GM18868 (cell line): ENCODE results near the gene SP7.
"Not testable (repeated sequence)": the region's sequence is repeated elsewhere in the genome, so short reads cannot be mapped to it uniquely, and the experiment has no call there.

Experiments
- ATAC-seq: cut with Tn5 transposase; IDR thresholded peaks from one replicate; pipeline ENCODE4 v1.9.1; 2021; ENCODE audit warnings: mild to moderate bottlenecking, moderate library complexity; ENCODE audit not compliant: unreplicated experiment

The SP7 gene

DNA sequence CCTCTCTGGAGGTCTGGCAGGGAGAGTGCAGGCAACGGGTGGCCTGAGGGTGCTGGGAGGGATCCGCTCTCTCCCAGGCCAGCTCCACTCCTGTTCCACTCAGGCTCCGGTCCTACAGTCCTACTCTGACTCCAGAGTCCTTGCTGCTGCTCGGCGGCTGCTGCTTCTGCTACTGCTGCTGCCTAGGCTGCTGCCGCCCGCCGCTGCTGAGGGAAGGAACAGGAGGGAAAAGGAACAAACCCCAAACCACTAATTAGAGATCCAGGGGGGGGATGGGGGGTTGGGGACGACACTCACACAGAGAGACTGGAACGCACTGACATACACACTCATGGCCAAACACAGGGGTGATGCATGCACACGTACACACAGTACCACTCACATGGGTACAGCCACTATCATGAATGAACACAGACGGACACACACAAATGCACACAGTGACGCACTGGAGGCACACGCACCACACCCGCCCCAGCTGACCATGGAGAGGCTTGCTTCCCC, at the start of gene SP7:
SP7 (minus strand) TSS at position 174 of the 501 bp plus-strand sequence. CDS start 708 bp downstream, outside the sequence.
- no peak for ATAC-seq

DNA sequence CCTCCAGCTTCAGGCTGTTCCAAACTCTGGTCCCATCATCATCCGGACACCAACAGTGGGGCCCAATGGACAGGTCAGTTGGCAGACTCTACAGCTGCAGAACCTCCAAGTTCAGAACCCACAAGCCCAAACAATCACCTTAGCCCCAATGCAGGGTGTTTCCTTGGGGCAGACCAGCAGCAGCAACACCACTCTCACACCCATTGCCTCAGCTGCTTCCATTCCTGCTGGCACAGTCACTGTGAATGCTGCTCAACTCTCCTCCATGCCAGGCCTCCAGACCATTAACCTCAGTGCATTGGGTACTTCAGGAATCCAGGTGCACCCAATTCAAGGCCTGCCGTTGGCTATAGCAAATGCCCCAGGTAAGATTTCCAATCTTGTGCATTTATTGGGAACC, 47.1 kb upstream of the SP7 start:
- ATAC-seq: no peak

DNA sequence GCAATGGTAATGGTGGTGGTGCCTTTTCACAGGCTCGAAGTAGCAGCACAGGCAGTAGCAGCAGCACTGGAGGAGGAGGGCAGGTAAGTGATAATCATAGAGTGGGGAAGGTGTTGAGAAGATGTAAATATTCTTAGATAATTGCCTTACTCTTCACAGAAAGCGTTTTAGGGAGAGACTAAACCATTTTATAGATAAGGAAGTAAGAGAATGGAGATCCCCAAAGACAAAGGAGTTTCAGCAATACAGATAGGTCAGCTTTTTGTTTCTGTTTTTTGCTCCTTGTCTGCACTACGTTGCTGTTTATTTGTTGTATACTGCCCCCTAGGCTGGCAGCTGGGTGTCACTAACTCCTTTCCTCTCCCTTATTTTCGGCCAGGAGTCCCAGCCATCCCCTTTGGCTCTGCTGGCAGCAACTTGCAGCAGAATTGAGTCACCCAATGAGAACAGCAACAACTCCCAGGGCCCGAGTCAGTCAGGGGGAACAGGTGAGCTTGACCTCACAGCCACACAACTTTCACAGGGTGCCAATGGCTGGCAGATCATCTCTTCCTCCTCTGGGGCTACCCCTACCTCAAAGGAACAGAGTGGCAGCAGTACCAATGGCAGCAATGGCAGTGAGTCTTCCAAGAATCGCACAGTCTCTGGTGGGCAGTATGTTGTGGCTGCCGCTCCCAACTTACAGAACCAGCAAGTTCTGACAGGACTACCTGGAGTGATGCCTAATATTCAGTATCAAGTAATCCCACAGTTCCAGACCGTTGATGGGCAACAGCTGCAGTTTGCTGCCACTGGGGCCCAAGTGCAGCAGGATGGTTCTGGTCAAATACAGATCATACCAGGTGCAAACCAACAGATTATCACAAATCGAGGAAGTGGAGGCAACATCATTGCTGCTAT, 45.8 kb upstream of the SP7 start:
- no peak for ATAC-seq

DNA sequence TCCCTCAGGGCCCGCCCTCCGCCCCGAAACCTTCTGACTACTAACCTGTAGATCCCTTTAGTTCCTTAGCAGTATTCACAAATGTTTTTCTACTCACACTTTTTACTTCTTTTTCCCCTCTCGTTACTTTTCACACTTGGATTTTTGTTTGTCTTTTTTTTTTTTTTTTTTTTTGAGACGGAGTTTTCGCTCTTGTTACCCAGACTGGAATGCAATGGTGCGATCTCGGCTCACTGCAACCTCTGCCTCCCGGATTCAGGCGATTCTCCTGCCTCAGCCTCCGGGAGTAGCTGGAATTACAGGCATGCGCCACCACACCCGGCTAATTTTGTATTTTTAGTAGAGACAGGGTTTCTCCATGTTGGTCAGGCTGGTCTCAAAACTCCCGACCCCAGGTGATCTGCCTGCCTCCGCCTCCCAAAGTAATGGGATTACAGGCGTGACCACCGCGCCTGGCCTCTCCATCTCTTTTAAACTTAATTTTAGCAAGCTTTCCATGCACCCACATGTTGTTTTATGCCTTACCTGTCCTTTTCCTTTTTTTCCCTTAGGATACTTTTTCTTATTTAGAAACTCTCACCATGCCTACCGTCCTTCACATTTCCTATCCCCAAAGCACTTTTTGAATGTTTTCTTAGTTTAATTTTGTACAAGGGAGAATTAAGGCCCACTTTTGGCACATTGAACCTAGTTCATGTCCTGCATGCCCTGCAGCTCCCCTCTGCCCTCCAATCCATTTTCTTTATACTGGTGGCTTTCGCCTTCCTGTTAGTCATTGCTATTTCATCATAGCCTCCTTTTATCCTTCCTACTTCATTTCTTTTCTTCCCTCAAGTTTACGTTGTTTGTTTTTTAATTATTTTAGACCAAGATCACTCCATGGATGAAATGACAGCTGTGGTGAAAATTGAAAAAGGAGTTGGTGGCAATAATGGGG, 44.9 kb upstream of the SP7 start:
- no peak for ATAC-seq

DNA sequence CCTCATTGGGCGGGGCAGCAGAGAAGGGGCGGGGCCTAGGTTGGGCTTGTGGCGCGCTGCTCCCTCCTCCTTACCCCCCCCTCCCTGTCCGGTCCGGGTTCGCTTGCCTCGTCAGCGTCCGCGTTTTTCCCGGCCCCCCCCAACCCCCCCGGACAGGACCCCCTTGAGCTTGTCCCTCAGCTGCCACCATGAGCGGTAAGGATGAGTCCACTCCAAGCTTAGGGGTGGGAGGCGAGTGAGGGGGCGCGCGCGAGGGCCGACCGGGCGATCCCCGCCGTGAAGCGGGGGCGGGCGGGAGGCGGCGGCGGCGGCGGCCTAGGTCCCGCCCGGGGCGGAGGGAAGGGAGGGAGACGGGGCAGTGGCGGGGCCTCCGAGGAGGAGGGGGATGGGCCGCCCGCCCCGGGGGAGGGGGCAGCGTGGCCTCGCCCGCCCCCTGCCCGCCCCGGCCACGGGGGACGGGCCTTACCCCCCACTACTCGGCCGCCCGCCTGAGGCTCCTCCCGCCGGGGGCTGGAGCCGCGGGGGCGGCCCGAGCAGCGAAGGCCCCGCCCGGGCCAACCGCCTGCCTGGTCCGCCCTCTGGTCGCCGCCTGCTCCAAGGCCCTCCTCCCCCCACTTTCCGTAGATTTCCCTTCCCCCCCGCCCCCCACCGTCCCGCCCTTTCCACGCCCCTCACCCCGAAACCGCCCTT, 44.1 kb upstream of the SP7 start, which contains the start of gene SP1:
SP1 (plus strand) TSS at position 73 of the 690 bp plus-strand sequence; CDS start at position 189, 116 bp downstream.
- peak; percentile 38 for ATAC-seq

DNA sequence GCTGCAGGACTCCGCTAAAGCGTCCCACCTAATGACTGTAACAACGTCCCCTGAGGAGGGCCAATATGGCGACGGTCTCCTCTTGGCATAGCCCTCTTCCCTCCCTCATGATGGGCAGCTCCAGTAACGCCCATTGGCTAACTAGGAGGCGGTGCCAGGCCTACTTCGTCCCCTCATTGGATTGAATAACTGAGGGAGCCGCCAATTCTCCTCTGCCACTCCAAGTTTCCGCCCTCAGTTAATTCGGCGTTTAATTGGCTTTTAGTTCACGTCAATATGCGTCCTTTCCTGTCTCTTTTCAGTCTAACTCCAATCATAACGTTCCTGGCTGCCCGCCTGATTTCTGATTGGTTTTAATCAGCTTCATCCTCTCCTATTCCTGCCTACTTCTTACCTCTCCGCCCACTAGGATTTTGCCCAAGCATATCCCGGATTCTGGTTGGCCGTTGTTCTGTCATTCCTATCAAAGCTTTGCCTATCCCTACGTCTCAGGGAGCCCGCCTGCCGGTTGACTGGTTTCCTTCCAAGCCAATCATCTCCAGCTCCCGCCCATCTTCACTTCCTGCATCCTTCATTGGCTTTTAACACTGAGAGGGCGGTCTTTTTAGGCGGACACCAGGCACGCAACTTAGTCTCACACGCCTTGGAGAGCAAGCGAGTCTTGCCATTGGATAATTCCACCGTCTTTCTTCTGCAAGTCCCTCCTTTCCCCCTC, 43.4 kb upstream of the SP7 start:
- ATAC-seq: peak; percentile 68

DNA sequence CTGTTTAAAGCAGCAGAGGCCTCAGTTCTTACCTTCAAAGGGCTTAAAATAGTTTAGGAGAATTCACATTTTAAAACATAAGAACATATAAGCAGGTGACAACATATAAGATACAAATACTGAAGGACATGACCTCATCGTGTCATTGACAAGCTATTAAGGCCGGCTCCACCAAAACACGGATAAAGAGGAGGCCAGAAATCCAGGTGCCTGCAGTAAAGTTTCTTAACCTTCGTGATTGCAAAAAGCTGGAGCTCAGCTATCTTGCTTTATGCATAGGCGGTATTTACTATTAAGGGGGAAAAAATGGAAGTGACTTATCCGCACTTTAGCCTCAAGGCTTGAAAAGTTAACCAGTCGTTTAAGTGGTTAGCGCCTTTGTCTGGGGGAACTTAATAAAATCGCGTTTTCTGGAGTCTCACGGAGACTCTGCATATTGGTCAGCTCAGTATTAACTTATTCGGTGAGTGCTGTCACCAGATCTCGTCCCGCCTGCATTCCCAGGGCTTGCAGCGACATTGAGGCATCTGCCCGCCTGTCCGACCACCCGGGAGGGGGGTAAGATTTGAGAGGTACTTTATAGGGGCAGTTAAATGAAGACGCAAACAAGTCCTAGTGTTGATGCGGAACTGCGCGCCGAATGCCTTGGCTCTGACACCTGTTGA, 42.7 kb upstream of the SP7 start:
- no peak for ATAC-seq

DNA sequence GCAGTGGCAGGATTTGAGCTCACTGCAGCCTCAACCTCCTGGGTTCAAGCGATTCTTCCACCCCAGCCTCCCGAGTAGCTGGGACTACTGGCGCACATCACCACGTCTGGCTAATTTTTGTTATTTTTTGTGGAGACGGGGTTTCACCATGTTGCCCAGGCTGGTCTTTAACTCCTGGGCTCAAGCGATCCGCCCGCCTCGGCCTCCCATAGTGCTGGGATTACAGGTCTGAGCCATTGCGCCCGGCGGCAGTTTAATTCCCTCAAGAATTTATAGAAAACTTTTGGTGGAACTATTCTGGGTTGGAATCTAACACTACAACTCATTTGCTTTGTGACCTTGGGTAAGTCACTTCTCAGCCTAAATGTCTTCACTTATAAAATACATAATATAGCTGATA, 42.1 kb upstream of the SP7 start:
- no peak for ATAC-seq

DNA sequence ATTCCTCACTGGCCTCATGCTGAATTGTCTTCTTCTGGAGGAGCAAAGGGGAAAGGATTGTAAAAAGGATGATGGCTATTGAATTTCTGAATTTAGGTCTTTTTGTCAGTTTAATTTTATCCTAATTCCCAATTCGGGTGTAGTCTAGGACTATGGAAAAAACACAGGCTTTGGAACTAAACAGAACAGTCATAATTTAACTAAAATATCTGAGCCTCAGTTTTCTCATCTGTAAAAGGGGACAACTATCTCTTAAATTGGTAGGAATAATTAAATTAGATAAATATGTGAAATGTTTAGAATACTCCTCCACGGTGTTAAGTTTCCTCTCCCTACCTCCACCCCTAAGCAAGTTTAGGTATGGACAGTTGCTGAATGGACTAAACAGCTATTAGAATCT, 40.6 kb upstream of the SP7 start:
- no peak for ATAC-seq

DNA sequence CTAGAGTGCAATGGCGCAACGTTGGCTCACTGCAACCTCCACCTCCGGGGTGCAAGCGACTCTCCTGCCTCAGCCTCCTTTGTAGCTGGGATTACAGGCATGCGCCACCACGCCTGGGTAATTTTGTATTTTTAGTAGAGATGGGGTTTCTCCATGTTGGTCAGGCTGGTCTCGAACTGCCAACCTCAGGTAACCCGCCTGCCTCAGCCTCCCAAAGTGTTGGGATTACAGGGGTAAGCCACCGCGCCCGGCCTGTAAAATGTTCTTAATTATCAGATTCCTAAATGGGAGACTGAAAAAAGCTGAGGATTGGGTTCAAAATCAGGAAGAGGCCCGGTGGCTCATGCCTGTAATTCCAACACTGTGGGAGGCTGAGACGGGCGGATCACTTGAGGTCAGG, 38.1 kb upstream of the SP7 start:
- not testable (repeated sequence) for ATAC-seq

DNA sequence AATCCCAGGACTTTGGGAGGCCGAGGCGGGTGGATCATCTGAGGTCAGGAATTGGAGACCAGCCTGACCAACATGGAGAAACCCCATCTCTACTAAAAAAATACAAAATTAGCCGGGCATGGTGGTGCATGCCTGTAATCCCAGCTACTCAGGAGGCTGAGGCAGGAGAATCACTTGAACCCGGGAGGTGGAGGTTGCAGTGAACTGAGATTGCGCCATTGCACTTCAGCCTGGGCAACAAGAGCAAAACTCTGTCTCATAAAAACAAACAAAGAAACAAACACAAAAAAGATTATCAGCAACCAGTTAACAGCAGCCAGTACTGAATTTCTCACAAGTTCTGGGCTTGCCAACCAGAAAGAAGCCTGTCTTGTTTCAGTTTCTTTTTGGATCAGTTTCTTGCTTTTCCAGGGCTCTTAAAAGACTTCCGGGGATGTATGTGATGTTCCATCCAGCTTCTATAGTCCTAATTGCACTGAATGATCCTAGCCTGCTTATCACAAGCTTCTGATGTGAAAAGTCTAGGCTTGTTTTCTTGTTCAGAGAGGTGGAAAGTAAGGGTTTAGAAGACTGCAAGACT, 37.5 kb upstream of the SP7 start:
- not testable (repeated sequence) for ATAC-seq

DNA sequence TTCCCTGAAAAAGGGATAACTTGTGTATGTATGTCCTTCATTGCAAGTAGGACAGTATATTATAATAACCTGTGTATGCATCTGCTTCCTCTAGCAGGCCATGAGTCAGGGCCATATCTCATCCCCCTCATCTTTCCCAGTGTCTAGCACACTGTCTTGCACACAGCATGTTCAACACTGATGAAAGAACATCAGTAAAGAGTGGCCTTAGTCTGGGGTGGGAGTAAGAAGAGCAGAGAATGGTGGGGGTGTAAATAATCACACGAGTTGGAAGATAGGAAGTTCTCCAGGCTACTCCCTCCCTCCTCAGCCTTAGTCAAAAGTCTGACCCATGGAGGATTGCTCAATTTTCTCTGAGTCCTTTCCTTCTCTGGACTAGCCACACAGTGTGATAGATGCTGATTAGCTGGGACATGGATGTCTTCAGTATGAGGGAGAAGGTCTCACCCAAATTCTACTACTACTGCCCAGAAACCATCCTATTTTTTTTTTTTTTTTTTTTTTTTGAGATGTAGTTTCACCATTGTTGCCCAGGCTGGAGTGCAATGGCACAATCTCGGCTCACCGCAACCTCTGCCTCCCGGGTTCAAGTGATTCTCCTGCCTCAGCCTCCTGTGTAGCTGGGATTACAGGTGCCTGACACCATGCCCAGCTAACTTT, 29.2 kb upstream of the SP7 start:
- no peak for ATAC-seq

DNA sequence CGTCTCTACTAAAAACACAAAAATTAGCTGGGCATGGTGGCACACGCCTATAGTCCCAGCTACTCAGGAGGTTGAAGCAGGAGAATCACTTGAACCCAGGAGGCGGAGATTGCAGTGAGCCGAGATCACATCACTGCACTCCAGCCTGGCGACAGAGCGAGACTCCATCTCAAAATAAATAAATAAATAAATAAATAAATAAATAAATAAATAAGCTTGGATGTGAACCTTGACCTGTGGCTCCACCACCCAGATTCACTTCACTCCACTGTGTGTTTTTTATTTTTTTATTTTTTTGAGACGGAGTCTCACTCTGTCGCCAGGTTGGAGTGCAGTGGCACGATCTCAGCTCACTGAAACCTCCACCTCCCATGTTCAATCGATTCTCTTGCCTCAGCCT, 25.5 kb upstream of the SP7 start:
- ATAC-seq: not testable (repeated sequence)

DNA sequence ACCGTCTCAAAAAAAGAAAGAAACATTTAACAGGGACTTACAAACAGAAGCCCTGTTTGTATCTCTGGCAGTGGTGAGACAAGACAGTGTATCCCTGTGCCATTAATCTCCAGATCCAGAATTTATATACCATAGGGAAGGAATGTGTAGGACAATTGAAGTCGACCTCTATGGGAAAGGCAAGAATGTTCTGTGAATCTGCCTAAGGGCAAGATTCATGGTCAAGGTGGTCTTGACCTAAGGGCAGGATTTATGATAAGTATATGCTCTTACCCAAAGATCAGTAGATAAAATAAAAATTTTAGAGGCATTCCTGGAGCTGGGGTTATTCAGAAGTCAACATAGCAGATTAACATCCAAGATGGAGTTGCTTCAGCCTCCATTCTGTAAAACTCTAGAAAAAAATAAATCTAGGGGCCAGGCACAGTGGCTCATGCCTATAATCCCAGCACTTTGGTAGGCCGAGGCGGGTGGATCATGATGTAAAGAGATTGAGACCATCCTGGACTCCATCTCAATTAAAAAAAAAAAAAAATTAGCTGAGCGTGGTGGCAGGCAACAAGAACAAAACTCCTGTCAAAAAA, 22.8 kb upstream of the SP7 start:
- no peak for ATAC-seq

DNA sequence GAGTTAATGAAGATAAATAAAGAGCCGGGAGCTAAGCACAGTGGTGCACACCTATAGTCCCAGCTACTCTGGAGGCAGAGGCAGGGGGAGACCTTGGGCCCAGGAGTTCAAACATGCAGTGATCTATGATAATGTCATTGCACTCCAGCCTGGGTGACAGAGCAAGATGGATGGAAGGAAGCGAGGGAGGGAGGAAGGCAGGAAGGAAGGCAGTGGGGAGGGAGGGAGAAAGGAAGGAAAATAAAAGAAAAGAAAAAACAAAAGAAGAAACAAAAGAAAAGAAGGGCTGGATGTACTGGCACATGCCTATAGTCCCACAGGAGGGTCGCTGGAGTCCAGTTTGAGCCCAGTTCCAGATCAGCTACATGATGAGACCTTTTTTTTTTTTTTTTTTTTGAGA, 19.0 kb upstream of the SP7 start:
- no peak for ATAC-seq

DNA sequence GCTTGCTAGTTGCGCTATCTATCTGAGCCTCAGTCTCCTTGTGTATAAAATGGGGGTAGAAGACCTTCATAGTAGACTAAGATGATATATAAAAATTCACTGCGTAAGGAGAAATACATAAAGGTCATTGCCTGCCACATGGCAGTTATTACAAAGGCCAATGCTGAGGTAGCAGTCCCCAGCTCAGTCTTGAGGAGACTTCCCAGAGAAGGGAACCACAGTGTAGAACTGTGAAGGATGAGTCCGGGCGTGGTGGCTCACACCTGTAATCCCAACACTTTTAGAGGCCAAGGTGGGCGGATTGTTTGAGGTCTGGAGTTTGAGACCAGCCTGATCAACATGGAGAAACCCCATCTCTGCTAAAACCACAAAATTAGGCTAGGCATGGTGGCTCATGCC, 17.1 kb upstream of the SP7 start:
- no peak for ATAC-seq

DNA sequence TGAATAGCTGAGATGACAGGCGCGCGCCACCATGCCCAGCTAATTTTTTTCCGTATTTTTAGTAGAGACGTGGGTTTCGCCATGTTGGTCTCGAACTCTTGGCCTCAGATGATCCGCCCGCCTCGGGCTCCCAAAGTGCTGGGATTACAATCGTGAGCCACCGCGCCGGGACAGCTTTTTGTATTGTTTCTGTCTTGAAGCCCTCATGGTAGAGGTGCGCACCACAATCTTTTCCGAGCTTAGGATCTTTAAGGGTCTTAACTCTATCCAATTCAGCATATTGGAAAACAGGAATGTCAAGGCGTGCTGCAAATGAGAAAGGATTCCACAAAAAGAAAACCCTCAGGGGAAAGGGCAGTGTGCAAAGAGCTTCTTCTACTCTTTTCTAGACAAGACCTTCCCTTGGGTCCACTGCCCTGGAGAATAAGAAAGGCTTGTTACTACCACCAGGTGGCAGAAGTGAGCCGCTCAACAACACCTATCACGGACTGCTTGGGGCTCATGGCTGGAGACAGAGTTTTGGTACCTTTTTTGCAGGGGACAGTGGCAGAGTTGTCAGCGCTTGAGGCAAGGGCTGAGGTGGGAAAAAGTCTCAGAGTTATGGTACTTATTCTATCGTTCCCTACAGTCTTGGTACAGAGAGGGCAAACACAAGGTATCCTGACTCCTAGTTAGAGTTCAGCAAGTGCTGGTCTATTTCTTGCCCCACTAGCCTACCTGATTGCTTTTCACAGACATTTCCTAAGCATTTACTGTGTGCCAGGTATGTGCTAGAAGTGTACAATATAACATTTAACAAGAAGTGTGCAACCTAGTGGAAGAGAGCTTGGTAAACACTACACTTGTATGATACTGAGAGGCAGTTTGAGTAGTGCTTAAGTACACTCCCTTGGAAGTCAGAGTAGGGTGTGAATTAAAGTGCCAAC, 16.4 kb upstream of the SP7 start:
- ATAC-seq: peak; percentile 56
